ENCODE results near the gene PKP4.
"Not testable (repeated sequence)": the region's sequence is repeated elsewhere in the genome, so short reads cannot be mapped to it uniquely, and the experiment has no call there.

The PKP4 gene

DNA sequence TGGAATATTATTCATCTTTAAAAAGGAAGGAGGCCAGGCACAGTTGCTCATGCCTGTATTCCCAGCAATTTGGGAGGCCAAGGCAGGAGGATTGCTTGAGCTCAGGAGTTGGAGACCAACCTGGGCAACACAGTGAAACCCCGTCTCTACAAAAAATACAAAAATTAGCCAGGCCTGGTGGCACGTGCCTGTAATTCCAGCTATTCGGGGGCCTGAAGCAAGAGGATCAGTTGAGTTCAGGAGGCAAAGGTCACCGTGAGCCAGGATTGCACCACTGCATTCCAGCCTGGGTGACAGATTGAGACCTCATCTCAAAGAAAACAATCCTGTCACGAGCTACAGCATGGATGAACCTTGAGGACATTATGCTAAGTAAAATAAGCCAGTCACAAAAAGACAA is 239.0 kb downstream of the PKP4 start:
- not testable (repeated sequence) for H3K4me1 ChIP-seq (ENCODE audit: control insufficient read depth, insufficient read depth, low read length); H3K9ac ChIP-seq (ENCODE audit: low read depth, low read length); H3K9me3 ChIP-seq (replicated peaks; ENCODE audit: low read length); H3K27me3 ChIP-seq (ENCODE audit: control insufficient read depth, insufficient read depth, low read length); H3K36me3 ChIP-seq (ENCODE audit: insufficient read depth, low read length); H3K4me3 ChIP-seq (ENCODE audit: low read length); H3K4me2 ChIP-seq (ENCODE audit: low read length)

DNA sequence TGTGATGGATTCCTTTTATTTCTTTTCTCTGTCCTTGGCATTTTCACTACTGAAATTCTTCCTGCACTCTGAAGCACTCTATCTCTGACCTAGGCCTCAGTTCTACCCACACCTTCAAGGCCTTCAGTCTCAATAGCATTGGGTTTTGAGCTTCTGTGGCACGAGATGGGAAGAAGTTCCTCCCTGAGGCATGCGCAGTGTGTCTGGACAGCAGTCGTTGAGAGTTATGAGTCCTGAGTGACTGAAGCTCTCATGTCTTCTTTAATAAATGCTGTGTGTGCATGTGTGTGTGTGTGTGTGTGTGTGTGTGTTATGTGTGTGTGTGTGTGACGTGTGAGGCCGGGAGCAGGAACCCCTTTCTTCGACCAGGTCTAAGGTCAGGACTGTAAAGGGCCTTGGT is 242.6 kb downstream of the PKP4 start:
- no peak overlapping the region for H3K4me2 ChIP-seq (ENCODE audit: low read length)
- H3K4me1 ChIP-seq (ENCODE audit: control insufficient read depth, insufficient read depth, low read length), result no peaks in the 10 kb centered on the region
- no peak overlapping the region for H3K9ac ChIP-seq (ENCODE audit: low read depth, low read length)
- H3K27me3 ChIP-seq (ENCODE audit: control insufficient read depth, insufficient read depth, low read length), result peaks cover 3% of the 10 kb centered on the region
- no peaks in the 10 kb centered on the region for H3K36me3 ChIP-seq (ENCODE audit: insufficient read depth, low read length)
- H3K9me3 ChIP-seq (replicated peaks; ENCODE audit: low read length), result no peaks in the 10 kb centered on the region
- H3K4me3 ChIP-seq (ENCODE audit: low read length), result no peak overlapping the region

DNA sequence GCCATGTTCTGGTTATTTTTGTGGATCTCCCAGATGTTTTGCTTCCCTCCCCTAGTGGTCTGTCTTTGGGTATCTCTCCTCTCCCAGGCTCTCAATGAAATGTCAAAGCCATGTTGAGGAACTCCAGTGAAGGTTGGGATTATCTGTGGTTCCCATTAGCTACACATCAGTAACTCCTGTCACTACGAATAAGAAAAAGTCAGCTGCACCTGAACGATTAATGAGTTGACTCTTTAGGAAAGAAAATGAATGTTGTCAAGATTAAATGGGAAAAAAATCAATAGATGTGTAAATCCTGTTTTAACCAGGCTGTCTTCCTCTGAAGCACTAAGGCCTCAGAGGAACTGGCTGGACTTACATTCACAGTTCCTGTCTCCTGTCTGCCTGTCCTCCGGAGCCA is 244.3 kb downstream of the PKP4 start:
- no peaks in the 10 kb centered on the region for H3K4me1 ChIP-seq (ENCODE audit: control insufficient read depth, insufficient read depth, low read length)
- peaks cover 3% of the 10 kb centered on the region for H3K27me3 ChIP-seq (ENCODE audit: control insufficient read depth, insufficient read depth, low read length)
- H3K4me3 ChIP-seq (ENCODE audit: low read length), result no peak overlapping the region
- no peak overlapping the region for H3K4me2 ChIP-seq (ENCODE audit: low read length)
- no peaks in the 10 kb centered on the region for H3K36me3 ChIP-seq (ENCODE audit: insufficient read depth, low read length)
- H3K9ac ChIP-seq (ENCODE audit: low read depth, low read length), result no peak overlapping the region
- no peaks in the 10 kb centered on the region for H3K9me3 ChIP-seq (replicated peaks; ENCODE audit: low read length)

DNA sequence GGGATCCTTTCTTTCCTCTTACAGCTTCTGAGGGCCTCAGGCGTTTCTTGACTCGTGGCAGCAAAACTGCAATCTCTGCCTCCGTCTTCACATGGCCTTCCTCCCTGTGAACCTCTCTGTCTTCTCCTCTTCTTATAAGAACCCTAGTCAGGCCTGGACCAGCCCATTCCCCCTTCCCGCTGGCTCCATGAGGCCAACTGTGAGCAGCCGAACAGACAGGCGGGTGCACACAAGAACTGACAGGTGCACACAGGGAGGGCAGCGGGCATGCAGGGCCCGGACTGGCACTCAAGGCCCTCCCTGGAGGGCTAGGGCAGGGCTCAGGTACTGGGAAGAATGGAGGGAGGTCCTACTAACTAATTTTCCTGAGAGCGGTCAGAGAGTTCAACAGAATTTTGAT is 246.0 kb downstream of the PKP4 start:
- no peak overlapping the region for H3K4me2 ChIP-seq (ENCODE audit: low read length)
- no peaks in the 10 kb centered on the region for H3K4me1 ChIP-seq (ENCODE audit: control insufficient read depth, insufficient read depth, low read length)
- H3K4me3 ChIP-seq (ENCODE audit: low read length), result no peak overlapping the region
- H3K9ac ChIP-seq (ENCODE audit: low read depth, low read length), result no peak overlapping the region
- no peaks in the 10 kb centered on the region for H3K9me3 ChIP-seq (replicated peaks; ENCODE audit: low read length)
- no peaks in the 10 kb centered on the region for H3K36me3 ChIP-seq (ENCODE audit: insufficient read depth, low read length)
- peaks cover 6% of the 10 kb centered on the region for H3K27me3 ChIP-seq (ENCODE audit: control insufficient read depth, insufficient read depth, low read length)

DNA sequence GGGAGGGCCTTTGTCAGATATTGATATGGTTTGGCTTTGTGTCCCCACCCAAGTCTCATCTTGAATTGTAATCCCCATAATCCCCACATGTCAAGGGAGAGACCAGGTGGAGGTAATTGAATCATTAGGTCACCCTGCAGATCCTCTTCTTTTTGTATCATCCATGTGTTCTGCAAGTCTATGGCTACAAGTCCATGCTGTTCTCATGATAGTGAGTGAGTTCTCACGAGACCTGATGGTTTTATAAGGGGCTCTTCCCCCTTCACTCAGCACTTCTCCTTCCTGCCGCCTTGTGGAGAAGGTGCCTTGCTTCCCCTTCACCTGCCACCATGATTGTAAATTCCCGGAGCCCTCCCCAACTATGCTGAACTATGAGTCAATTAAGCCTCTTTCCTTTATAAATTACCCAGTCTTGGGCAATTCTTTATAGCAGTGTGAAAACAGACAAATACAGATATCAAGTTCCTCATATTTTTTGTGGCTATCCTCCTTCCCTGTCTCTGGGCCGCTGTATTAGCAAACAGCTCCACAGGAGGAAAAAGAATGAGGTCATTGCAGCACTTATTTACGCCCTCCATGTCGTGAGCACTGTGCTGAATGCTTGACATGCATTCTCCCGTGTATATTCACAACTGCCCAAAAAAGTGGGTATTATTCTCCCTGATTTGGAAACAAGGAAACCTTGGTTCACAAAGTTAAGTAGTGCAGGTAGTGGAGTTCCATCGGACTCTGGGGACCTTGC is 248.1 kb downstream of the PKP4 start:
- H3K4me3 ChIP-seq (ENCODE audit: low read length); H3K4me1 ChIP-seq (ENCODE audit: control insufficient read depth, insufficient read depth, low read length); H3K9me3 ChIP-seq (replicated peaks; ENCODE audit: low read length); H3K27me3 ChIP-seq (ENCODE audit: control insufficient read depth, insufficient read depth, low read length); H3K4me2 ChIP-seq (ENCODE audit: low read length); H3K9ac ChIP-seq (ENCODE audit: low read depth, low read length); H3K36me3 ChIP-seq (ENCODE audit: insufficient read depth, low read length): not testable (repeated sequence)

DNA sequence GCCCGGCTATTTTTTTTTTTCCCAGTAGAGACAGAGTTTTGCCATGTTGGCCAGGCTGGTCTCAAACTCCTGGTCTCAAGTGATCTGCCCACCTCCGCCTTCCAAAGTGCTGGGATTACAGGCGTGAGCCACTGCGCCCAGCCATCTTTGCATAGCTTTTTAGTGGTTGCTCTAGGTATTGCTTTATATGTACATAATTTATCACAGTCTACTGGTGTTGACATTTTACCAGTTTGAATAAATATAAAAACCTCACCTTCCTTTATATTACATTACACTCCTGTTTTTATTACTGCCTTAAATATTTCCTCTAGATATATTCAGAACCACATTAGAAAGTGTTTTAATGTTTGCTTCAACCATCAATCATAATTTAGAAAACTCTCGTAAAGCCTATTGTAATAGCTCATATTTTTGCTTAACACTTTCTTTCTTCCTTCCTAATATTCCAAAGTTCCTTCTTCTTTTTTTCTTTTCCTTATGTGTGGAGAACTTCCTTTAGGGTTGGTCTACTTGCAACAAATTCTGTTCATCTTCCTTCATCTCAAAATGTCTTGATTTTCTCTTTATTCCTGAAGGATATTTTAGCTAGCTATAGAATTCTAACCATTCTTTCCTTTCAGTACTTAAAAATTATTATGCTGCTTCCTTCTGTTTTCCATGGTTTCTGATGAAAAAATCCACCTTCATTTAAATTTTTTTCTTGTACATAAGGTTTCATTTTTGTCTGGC is 256.2 kb downstream of the PKP4 start:
- no peaks in the 10 kb centered on the region for H3K4me1 ChIP-seq (ENCODE audit: control insufficient read depth, insufficient read depth, low read length)
- no peaks in the 10 kb centered on the region for H3K27me3 ChIP-seq (ENCODE audit: control insufficient read depth, insufficient read depth, low read length)
- H3K9me3 ChIP-seq (replicated peaks; ENCODE audit: low read length), result no peaks in the 10 kb centered on the region
- H3K4me3 ChIP-seq (ENCODE audit: low read length), result no peak overlapping the region
- H3K9ac ChIP-seq (ENCODE audit: low read depth, low read length), result no peak overlapping the region
- no peak overlapping the region for H3K4me2 ChIP-seq (ENCODE audit: low read length)
- H3K36me3 ChIP-seq (ENCODE audit: insufficient read depth, low read length), result no peaks in the 10 kb centered on the region

DNA sequence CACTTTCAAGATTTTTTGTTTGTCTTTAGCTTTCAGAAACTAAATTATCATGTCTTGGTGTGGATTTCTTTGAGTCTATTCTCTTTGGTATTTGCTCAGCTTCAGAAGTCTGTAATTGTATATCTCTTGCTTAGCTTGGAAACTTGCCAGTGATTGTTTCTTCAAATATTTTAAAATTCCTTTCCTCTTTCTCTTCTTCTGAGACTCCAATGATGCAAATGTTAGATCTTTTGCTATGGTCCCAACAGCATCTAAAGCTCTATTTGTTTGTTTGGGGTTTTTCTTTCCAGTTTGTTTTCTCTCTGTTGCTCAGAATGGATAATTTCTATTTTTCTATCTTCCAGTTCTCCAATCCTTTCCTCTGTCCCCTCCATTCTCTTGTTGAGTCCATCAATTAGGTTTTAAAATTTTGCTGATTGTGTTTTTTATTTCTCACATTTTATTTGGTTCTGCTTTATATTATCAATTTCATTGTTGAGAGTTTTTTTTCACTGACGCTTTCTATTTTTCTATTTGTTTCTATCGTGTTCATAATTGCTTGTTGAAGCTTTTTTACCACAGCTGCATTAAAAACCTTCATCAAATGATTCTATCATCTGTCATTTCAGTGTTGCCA is 256.9 kb downstream of the PKP4 start:
- Histone ChIP-seq H3K4me3 (ENCODE audit: low read length) (no peak overlapping the region), H3K36me3 (ENCODE audit: insufficient read depth, low read length) (no peaks in the 10 kb centered on the region), H3K4me2 (ENCODE audit: low read length) (no peak overlapping the region), H3K9ac (ENCODE audit: low read depth, low read length) (no peak overlapping the region), H3K9me3 (replicated peaks; ENCODE audit: low read length) (no peaks in the 10 kb centered on the region), H3K27me3 (ENCODE audit: control insufficient read depth, insufficient read depth, low read length) (no peaks in the 10 kb centered on the region), H3K4me1 (ENCODE audit: control insufficient read depth, insufficient read depth, low read length) (no peaks in the 10 kb centered on the region)

DNA sequence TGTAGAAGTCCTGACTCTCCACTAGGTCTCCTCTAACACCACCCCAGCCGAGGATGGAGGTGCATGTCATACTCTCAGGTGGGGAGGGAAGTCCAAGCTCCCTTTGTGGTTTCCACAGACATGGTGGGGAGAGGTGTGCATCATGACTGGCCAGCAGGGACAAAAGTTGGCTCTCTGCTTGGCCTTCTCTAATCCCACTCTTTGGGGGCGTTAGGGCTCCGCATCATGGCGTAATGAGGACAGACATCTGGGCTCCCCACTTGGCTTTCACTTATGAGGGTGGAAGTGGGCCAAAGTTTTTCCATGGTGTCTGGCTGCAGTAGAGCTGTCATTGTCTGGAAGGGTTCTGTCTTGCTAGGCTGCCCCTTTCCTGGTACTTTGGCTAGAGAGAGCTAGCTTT is 257.7 kb downstream of the PKP4 start:
- H3K36me3 ChIP-seq (ENCODE audit: insufficient read depth, low read length), result no peaks in the 10 kb centered on the region
- no peaks in the 10 kb centered on the region for H3K9me3 ChIP-seq (replicated peaks; ENCODE audit: low read length)
- H3K4me3 ChIP-seq (ENCODE audit: low read length), result no peak overlapping the region
- H3K4me2 ChIP-seq (ENCODE audit: low read length), result no peak overlapping the region
- H3K4me1 ChIP-seq (ENCODE audit: control insufficient read depth, insufficient read depth, low read length), result no peaks in the 10 kb centered on the region
- no peaks in the 10 kb centered on the region for H3K27me3 ChIP-seq (ENCODE audit: control insufficient read depth, insufficient read depth, low read length)
- no peak overlapping the region for H3K9ac ChIP-seq (ENCODE audit: low read depth, low read length)

DNA sequence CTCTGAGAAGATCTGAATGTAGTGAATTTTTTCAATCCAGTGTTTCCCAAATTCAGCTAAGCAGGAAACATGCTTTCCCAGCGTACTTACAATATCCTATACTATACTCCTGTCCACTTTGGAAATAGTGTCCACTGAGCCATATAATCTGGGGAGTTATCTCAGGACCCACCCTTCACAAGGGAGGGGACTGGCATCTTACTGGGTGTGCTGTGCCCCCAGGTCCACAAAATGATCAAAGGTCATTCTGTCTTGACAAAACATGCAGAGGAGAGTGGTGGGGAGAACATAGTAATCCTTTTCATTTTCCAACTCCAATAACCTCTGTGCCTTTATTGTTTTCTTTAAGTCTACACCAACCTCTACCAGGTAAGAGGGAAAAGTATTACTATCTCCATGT is 258.6 kb downstream of the PKP4 start:
- no peak overlapping the region for H3K4me3 ChIP-seq (ENCODE audit: low read length)
- H3K9me3 ChIP-seq (replicated peaks; ENCODE audit: low read length), result no peaks in the 10 kb centered on the region
- H3K4me2 ChIP-seq (ENCODE audit: low read length), result no peak overlapping the region
- no peaks in the 10 kb centered on the region for H3K36me3 ChIP-seq (ENCODE audit: insufficient read depth, low read length)
- peaks cover 6% of the 10 kb centered on the region for H3K27me3 ChIP-seq (ENCODE audit: control insufficient read depth, insufficient read depth, low read length)
- no peak overlapping the region for H3K9ac ChIP-seq (ENCODE audit: low read depth, low read length)
- no peaks in the 10 kb centered on the region for H3K4me1 ChIP-seq (ENCODE audit: control insufficient read depth, insufficient read depth, low read length)

DNA sequence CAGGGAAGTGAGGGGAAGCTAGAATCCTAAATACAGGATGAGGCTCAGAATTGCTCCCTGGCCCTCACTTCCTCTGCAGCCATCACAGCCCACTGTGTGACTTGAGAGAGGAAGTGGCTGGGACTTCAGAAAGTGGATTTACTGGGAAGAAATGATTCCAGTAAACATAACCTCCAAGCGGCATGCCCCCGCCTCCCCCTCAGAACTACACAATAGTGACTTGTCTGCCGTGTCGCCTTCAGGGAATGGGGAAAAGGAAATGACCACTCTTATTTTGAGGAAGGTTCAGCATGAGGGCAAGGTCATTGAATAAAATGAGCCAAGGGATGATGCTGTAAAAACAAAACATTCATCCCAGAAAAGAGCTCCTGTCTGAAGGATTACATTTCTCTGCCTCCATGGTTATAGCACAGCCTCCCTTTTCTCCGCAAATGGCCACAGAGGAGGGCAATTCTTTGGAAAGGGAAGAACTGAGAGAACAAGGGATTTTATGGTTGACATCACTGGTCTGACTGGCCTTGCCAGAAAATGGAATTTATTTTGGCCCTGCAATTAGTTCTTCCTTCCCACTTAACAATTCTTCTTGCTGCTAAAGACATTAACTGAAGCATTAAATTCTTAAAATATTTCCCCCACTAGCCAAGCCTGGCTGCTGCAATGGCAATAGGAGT is 259.5 kb downstream of the PKP4 start:
- Histone ChIP-seq H3K36me3 (ENCODE audit: insufficient read depth, low read length) (no peaks in the 10 kb centered on the region), H3K9me3 (replicated peaks; ENCODE audit: low read length) (no peaks in the 10 kb centered on the region), H3K9ac (ENCODE audit: low read depth, low read length) (no peak overlapping the region), H3K4me3 (ENCODE audit: low read length) (no peak overlapping the region), H3K4me2 (ENCODE audit: low read length) (no peak overlapping the region), H3K27me3 (ENCODE audit: control insufficient read depth, insufficient read depth, low read length) (peaks cover 7% of the 10 kb centered on the region), H3K4me1 (ENCODE audit: control insufficient read depth, insufficient read depth, low read length) (no peaks in the 10 kb centered on the region)

DNA sequence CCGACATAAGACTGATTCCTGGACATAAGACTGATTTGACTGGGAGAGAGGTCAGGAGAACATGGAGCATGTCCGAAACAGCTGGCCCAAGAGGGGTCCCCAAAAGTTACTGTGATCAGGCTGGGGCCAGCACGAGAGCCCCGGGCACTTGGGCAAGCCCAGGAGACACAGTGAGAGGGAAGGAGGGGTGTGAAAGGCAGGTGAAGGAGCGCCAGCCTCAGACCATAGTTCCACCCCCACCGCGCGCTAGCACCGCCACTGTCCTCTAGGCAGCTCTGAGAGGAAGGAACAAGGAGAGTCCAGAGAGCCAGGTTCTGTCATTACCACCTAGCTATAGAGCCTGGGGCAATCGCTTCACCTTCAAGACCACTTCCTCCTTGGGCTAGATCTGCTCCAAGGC is 260.2 kb downstream of the PKP4 start:
- Histone ChIP-seq H3K36me3 (ENCODE audit: insufficient read depth, low read length) (no peaks in the 10 kb centered on the region), H3K4me2 (ENCODE audit: low read length) (no peak overlapping the region), H3K4me1 (ENCODE audit: control insufficient read depth, insufficient read depth, low read length) (no peaks in the 10 kb centered on the region), H3K4me3 (ENCODE audit: low read length) (no peak overlapping the region), H3K9me3 (replicated peaks; ENCODE audit: low read length) (no peaks in the 10 kb centered on the region), H3K27me3 (ENCODE audit: control insufficient read depth, insufficient read depth, low read length) (peaks cover 7% of the 10 kb centered on the region), H3K9ac (ENCODE audit: low read depth, low read length) (no peak overlapping the region)
